Measurements from ENCODE around the gene CYLD.

GRCh38 chr16:50765260-50765659 is 23.4 kb downstream of the CYLD start:
- no peak for TF ChIP-seq YY1 (IDR thresholded peaks at IDR 0.05; ENCODE audit: insufficient read depth, insufficient read length)
- TF ChIP-seq SUZ12 (IDR thresholded peaks at IDR 0.05; ENCODE audit: extremely low read depth, insufficient read depth, insufficient read length), result no peak
